ENCODE results near the gene ZNF521.

Gene ZNF521

DNA sequence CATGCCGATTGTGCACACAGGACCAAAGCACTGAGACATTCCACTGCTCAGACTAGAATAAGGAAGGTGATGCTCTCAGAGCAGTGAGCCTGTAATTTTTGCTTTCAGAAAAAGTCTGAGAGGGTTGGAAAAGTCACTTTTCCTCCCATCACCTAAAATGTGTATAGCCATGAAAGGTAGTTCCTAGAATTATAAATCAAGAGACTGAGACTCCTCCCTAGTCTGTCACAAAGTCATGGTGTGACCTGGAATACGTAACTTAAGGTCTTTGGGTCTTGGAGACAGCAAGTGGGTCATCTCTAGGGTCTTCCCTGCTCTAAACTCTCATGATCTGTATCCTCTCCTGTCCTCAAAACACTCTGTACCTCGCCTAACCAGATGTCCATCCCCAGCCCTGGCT, 16.9 kb downstream of the ZNF521 start:
- no peak for DNase-seq

DNA sequence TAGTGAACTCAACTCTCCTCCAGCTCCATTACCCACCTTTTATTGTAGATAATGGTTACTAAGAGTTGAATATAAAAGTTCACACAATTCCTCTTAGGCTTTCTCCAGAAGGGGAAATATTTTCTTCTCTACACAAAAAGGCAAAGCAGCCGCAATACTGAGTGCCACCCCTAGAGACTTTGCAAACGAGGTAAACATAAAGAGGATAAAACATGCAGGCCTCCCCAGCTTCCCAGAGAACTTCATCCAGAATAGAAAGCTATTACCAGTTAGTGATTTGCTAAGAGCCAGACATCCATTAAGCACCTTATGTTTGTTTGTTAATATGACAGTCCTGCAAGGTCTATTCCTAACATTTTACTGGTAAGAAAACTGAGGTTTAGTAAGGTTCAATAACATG, 17.4 kb downstream of the ZNF521 start:
- no peak for DNase-seq

DNA sequence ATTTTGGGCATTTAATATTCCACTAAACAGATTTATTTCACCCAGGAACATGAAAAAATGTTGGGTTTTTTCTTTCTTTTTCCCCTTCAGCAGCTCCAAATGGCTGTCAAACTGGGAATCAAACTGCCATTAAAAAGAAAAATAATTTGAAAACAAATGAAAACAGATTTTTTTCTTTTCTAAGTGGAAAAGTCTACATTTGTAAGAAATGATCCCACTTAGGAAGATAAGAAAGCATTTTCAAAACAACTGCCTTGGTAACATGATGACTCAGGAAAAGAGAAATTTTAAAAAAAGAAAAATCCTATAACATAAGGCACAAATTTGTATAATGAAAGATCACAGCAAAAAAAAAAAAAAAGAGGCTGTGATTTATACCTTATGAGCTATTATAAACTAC, 20.0 kb downstream of the ZNF521 start:
- no peak for DNase-seq

DNA sequence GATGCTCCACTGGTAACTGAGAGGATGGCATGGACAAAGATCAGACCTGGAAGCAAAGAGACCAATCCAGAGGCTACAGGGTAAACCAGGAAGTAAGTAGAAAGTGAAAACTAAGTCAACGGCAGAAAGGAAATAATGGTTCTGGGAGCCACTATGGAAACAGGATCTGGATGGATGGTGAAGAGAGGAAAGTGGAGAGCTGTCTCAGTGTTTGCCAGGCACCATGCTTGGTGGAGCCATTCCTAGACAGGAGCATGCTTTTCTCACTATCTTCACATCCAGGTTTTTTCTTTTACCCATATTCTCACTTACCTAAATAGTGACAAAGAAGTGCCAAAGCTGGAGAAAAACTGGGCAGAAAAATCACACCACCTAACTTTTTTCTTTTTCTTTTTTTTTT, 22.2 kb downstream of the ZNF521 start:
- DNase-seq = no peak

DNA sequence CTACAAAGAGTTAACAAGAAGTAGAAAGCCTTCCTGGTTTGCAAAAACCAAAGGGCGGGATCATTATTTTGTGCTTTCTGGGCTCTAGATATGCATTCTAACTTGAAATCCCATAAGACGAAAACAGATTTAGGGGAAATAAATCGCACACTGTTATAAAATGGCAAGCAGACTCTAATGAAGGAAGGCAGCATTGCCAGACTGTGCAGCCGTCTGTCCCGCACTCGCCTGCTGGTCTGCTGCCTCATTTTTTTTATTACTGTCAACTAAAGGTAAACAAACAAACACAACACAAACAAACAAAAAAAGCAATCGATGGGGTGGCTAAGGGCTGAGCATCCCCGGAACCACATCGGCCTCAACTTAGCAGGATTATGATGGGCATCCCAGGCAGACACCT, 24.4 kb downstream of the ZNF521 start:
- no peak for DNase-seq

DNA sequence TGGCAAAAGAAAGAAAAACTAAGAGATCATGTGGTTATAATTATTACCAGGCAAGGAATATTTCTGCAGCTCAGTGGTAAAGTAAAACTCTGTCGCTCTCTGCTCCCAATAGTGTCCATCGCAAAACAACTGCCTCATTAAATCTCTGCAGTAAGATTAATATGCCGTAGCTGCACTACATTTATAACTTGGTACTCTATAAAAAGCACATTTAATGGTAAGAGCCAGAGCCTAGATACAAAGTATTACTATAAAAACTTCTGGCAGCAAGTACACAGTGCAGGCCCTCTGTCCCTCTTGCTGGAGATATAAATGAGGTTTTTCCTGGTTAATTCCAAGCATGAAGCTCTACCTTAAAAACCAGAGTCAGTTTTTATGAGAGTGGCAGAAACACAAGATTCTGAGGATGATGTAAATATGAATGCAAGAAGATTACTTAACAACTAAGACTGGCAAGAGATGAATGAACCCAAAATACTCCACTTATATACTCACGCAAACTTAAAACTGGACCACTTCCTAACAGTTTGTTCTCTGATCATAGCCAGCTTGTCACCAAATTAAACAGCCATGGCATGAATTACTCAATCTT, 25.5 kb downstream of the ZNF521 start:
- no peak for DNase-seq

DNA sequence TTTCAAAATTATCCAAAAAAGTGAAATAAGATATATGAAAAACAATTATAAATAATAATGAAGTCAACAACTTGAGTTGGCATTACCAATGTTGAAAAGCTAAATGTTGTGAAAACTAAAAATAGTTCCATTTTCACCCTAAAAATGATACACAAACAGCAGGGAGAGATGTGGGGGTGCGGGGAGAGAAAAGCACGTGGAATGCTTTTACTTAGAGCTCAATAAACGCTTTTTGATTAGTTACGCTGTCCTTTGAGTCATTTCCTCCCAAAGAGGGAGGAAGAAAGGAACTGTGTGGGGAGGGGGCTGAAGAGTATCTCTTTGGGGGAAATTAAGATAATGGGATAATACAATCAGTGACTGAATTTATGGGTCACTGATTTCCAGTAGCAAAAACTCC, 29.2 kb downstream of the ZNF521 start:
- no peak for DNase-seq

DNA sequence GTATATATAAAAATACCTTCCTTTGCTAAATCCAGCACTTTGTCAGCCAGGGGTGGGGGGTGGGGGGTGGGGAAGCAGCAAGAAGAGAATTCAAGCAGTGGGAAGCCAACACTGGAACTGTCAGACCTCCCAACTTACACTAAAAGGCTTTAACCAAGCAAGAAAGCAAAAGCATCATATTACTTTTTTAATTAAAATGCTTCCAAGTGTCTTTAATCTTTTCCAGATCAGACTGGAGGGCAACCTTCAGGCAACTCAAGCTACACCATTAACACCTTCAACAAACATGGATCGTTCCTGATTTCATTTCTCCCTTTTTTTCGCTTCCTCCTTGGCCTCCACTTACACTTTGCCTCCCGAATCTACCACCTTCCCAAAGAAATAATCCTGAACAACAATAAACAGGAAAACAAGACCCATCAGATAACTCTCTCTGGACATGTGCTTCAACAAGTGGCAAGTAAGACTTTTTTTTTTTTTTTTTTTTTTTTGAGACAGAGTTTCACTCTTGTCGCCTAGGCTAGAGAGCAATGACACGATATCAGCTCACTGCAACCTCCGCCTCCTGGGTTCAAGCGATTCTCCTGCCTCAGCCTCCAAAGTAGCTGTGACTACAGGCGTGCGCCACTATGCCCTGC, 35.5 kb downstream of the ZNF521 start:
- DNase-seq = no peak

DNA sequence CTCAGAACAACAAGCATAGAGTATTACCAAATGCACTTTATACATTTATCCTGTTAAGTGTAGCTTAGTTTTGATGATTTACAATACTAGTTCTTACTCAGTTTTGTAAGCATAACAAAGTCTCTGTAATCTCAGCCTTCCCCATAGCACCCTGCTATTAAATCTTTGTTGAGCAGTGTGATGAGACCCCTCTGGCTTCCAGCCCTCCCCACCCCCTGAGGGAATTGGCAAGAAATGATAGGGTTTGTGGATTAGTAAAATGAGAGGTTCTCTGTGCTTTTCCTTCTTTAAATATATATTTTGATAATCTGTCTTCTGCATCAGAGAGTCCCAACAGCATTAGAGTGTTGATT, 37.2 kb downstream of the ZNF521 start:
- DNase-seq = no peak

DNA sequence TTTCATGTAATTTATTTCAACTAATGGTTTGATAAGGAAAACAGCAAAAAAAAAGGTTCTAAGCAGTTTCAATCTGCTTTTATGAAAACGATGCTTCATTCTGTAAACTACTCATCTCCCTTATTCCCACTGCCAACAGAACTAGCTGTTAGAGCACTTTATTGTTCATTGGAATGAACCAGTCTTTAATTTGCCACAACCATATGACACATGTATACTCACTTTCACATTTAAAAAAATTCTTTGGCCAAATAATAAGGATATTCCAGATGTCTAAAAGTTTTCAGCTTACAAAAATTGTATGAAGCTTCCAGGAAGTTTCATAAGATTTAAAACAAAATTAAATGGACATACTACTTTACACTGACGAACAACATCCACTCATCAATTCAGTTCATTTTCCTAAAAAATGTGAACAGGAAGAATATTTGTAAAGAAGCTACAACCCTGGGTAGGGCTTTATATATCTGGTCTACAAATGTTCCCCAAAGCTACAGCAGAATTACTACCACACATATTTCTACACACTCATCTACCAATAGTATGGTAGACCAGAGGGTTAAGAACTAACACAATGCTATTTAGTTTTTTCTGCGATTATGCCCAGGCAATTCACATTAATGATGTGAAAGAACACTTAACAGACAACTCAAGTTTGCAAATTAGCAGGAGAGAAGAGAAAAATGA, 37.7 kb downstream of the ZNF521 start:
- DNase-seq = no peak

DNA sequence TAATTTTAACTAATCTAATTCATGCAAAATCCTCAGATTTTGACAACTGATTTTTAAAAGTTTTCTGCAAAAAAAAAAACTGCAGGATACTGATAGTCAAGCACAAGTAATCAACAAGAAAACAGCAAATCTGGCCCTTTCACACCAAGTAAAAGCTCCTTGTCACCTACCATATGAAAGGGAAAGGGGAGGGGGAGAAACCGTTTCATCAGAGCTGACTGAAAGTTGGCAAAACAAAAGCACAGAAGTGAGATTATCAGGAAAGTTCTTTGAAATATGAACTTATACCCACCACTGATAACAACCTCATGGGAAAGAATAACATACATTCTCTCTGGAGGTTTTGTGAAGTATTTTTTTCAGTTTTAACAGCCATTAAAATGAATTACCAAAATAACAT, 38.7 kb downstream of the ZNF521 start:
- DNase-seq = no peak

DNA sequence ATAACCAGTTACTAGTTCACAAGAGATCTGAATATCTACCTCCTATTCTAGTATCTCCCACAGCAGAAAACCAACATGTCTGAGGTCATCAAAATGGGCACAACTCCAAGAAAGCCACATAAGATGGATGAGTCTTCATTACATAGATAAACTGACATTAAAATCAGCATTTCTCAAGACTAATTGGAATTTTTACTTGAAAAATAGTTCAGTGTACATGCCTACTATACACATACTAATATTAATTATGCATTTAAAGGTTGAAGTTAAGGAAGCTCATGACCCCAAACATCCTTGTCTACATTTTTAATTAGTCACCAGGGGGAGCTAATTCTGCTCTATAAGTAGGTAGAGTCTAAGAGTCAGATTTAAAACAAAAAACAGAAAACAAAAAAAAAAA, 41.9 kb downstream of the ZNF521 start:
- DNase-seq = no peak

DNA sequence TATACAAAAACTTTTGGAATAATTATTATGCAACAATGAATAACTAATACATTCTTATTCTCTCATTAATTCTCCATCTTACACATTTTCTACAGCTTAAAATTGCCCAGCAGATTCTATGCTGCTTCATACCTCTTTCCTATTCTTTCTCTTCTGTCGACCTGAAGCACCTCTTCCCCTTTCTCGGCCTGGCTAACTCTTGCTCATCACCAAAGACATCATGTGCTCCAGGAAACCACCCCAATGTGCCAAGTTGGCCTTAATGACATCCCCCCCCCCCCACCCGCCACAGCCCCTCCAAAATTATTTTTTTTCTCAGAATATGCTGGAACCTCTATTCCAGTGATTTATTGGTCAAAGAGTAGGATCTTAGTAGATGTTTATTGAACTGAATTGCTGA, 43.6 kb downstream of the ZNF521 start:
- DNase-seq = no peak

DNA sequence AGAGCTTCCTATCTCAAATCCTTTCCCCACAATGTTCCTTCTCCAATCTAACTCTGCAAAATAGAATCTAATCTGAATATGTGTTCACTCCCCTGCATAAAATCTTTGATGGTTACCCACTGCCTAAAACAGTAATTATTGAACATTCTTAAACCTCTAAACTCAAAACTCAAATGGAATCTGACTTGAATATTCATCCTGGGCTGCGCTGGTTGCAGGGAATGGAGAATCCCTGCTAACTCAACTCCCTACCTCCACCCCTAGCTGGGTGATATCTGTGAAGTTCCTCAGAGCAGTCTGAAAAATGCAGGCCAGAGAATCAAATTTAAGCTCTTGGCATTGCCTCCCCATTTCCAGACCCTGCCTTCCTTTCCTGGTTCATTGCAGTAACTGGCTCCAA, 44.8 kb downstream of the ZNF521 start:
- DNase-seq = no peak

DNA sequence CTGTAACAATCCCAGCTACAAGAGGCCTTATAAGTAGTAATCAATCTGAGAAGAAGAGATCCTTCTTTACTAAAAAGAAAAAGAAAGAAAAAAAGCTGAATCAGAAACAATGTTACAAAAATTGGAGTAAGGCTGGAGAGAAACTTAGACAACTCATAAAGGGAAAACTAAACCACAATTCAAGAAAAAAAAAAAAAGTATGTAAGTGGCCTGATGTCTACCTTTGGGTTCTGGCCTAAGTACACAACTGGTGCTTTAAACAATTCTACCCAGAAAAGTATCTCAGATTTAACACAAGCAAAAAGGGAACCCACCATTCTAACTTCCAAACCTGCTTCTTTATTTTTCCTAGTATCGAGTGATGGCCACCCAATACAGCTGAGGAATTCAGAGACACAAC, 45.3 kb downstream of the ZNF521 start:
- DNase-seq = no peak

DNA sequence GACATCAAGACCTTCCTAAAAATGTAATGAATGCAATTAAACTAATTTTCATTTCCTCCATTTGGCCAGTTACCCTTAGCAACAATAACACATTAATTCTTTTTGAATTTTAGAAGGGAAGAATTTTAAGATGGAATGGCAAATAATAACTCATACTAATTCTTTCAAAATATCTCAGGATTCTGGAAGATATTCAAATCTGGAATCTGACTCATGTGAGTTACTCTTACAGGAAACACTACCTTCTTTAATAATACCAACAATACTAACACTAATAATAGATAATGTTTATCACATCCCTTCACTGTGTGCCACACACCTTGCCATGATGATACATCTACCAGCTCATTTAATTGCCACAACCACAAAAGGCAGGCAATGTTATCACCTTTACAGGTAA, 46.4 kb downstream of the ZNF521 start:
- no peak for DNase-seq

DNA sequence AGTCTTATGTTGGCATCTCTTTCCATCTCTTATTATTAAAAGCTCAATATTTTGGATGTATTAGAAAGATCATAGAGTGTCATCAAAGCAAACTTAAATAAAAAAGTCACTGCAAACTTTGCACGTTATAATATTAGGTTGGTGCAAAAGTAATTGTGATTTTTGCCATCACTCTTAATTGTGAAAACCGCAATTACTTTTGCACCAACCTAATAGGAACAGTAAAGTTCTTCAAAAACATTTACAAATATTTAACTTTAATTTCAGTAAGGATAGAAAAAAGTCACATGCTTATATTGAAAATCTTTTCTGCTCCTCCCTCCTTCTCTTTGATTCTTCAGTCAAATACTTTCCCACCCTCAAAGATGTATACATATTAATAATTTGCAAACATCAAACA, 51.5 kb downstream of the ZNF521 start:
- DNase-seq = no peak

DNA sequence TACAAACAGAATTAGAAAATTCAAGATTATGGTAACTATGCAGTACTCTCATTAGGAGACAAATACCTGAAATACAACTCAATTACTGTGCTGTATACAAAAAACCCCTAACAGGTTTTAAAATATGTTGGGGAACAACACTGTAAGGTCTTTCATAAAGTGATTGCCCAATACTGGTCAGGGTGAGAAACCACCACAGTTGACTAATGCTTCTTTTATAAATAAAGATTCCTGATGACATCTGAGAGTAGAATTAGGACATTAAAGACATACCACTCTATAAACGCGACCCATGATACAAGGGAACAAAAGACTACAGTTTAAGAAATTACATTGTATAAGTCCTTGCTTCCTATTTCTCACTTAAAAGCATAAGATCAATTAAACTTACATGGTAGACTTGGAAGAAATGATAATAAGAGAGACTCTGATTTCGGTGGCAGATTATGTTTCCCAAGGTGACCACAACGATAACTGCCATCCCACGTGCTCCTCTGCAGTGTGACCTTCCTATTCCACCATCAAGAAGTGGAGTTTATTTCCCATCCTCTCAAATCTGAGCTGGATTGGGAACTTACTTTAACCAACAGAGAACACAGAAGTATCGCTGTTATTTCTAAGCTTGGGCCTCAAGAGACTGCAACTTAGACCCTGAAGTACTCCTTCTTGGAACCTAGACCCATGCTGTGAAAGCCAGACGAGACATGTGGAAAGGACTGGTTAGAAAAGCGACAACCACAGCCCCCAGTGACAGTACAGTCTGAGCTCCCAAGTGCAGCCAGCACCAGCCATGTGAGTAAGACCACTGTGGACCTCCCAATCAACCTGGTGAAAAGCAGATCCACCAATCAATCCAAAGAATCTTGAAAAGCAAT, 52.3 kb downstream of the ZNF521 start:
- no peak for DNase-seq

DNA sequence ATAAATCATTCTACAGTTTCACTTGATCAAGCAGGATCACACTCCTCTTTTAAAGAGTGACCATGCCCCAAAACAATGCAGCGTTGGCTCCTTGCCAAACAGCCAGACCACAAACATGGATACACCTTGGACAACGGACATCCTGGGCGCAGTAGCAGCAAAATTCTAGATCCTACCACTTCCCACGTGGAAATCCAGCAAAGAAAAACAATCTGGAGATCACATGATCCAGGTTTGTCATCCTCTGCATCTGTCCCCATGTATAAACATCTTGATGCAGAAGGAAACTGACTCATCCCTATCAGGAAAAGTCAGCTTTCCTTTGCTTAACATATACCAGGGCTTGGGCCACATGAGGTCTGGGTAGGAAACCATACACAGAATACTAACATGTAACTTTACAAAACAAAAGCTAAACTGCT, 53.1 kb downstream of the ZNF521 start:
- DNase-seq = no peak

DNA sequence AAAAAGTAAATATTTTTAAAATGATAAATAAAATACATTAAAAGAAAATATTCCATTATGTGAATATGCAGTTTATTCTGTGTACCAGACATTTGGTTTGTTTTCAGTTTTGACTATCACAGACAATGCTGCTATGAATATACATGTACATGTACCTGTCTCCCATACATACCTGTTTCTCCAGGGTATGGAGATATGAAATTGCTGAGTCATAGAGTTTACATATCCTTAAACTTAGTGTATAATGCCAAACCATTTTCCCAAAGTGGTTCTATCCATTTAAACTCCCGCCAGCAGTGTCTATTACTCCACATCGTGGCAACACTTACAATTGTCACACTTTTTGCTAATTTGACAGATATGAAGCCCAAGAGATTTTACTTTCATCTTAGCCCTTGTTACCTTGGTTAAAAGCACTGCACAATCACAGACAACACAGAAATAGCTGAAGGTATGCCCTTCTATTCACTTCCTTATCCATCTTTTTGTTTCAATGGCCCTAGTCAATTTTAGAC, 56.3 kb downstream of the ZNF521 start:
- no peak for DNase-seq

DNA sequence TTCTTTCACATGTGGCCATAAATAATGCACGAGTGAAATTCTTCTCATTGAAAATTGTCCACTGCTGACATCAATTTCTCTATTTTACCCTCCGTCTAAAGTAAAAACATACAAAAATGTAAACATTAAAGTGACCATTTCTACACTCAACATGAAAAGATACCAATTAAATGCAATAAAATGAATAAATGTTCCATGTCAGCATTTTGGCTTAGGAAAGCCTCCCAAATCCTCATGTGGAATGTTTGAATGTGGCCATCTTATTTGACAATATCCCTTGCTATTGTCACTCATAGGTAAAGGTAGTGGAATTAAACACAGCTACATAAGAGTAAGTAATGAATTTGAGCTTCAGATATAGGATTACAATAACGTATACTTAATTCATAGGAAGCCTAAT, 60.8 kb downstream of the ZNF521 start:
- DNase-seq = no peak

DNA sequence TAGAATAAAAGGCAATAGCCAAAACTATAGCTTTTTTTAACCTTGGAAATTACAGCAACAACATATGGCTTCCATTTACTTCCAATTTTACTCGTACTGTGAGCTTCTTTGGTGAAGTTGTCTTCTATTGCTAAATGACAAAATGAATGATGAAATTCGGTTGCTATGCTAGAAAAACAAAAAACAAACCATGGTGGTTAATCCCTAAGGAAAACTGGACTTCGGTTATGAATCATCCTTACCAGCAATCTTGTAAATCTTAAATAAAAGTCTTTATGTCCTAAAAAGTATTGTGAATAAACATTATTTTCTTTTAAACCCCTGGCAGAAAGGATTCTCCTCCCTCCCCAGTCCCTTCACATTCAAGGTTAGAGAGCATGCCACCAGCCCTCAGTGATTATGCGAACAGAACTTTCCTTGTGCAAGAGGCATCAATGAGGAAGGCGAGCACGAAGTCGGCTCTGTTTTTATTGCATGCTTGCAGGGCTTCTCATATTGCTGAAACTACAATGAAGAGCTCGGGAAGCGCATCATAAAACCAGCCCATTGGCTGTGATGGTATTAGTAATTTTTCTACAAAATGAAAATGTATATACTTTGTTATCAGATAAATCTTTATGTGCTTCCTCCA, 62.9 kb downstream of the ZNF521 start:
- no peak for DNase-seq

DNA sequence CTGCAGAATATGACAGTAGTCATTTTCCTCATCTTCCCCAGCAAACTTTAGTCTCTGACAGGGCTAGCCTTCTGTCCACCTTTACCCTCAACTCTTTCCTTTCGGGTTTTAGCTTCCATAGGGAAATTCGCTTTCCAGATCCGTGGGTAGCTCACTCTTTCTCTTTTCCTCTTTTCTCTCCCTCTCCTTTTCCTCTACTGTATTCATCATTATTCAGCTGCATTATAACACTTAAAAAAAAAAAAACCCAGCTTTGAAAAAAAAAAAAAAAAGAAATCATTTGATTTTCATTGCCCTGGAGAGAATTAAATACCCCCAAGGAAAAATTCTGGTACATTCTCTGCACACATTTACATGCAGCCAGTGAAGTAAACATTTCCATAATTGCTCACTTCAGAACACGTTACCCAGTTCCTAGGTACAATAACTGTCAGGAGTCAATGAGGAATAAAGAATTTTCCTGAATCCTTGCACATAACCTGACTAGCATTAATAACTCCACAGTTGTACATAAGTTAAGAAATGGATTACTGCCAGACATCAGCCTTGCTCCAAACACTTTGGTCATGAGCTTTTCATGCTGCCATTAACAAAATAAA, 63.5 kb downstream of the ZNF521 start:
- DNase-seq = no peak
